OCI-LY7 (cell line): ENCODE data around the gene EPN1. TPM values are rescaled to one million over a fixed set of nuclear protein-coding genes. Genes with fewer than 3 reads are reported as not detected.
"Not testable (repeated sequence)": the region's sequence is repeated elsewhere in the genome, so short reads cannot be mapped to it uniquely, and the experiment has no call there.

Experiments
- BruUV-seq: library from RNA; stranded (reverse); fragments of 400-500 nt; replicated peaks from 2 replicates; lab custom pipeline; 2021; lab: Mats Ljungman, UMichigan
- CTCF ChIA-PET: fragments of 300-600 bp; sonication (Branson Sonifier 250); formaldehyde crosslinking; loops from one replicate; lab custom pipeline; 2022; ENCODE audit warnings: antibody characterized with exemption; ENCODE audit not compliant: unreplicated experiment; lab: Charles Lee
- POLR2A ChIA-PET: fragments of 300-600 bp; sonication (Branson Sonifier 250); formaldehyde crosslinking; loops from one replicate; lab custom pipeline; 2022; ENCODE audit warnings: antibody characterized with exemption; lab: Charles Lee
- DNase-seq: peaks from one replicate; pipeline ENCODE4 v3.0.0-alpha.2; 2015; ENCODE audit warnings: low spot score
- H2AFZ ChIP-seq: fragments of 200-600 bp; sonication (generic), shearing (Covaris generic); 2 replicates; pipeline ENCODE4 v1.6.1; 2014; ENCODE audit warnings: mild to moderate bottlenecking, antibody characterized with exemption, low read length, moderate library complexity
- H3K27ac ChIP-seq: fragments of 200-600 bp; sonication (generic); 2 replicates; pipeline ENCODE4 v1.5.1; 2014; ENCODE audit warnings: mixed run types, low read depth, mild to moderate bottlenecking, moderate library complexity, low read length, inconsistent platforms; ENCODE audit not compliant: poor library complexity, severe bottlenecking
- H3K36me3 ChIP-seq: fragments of 200-600 bp; sonication (generic); 2 replicates; pipeline ENCODE4 v1.6.1; 2014; ENCODE audit warnings: mild to moderate bottlenecking, antibody characterized with exemption, low read length, moderate library complexity, mixed read lengths; ENCODE audit not compliant: insufficient read depth
- H3K4me1 ChIP-seq: fragments of 200-600 bp; sonication (generic); 2 replicates; pipeline ENCODE4 v1.5.1; 2014; ENCODE audit warnings: mild to moderate bottlenecking, low read length; ENCODE audit not compliant: insufficient read depth, poor library complexity, severe bottlenecking
- H3K4me2 ChIP-seq: fragments of 200-600 bp; sonication (generic); 2 replicates; pipeline ENCODE4 v1.6.1; 2014; ENCODE audit warnings: mild to moderate bottlenecking, low read length
- H3K4me3 ChIP-seq: fragments of 200-600 bp; sonication (generic); 2 replicates; pipeline ENCODE4 v1.5.1; 2014; ENCODE audit warnings: mild to moderate bottlenecking, low read depth, low read length; ENCODE audit not compliant: poor library complexity, severe bottlenecking
- H3K79me2 ChIP-seq: fragments of 200-600 bp; sonication (generic); 2 replicates; pipeline ENCODE4 v1.6.1; 2016; ENCODE audit warnings: low read depth, mild to moderate bottlenecking, low read length, moderate library complexity, mixed read lengths; ENCODE audit not compliant: insufficient read depth
- H3K9me2 ChIP-seq: fragments of 200-600 bp; sonication (generic); 2 replicates; pipeline ENCODE4 v1.6.1; 2016; ENCODE audit warnings: mild to moderate bottlenecking, low read length, mixed read lengths; ENCODE audit not compliant: insufficient read depth
- H3K9me3 ChIP-seq: fragments of 200-600 bp; sonication (generic); 2 replicates; pipeline ENCODE4 v1.6.1; 2014; ENCODE audit warnings: mild to moderate bottlenecking, mixed run types, low read length, mixed read lengths
- H4K20me1 ChIP-seq: fragments of 200-600 bp; sonication (generic); 2 replicates; pipeline ENCODE4 v1.6.1; 2014; ENCODE audit warnings: mild to moderate bottlenecking, antibody characterized with exemption, low read length, moderate library complexity, mixed read lengths; ENCODE audit not compliant: insufficient read depth
- CTCF ChIP-seq: fragments of 200-600 bp; sonication (generic); conservative IDR thresholded peaks from 2 replicates; pipeline ENCODE4 v1.5.1; 2014; ENCODE audit warnings: mild to moderate bottlenecking, antibody characterized with exemption, low read length, moderate library complexity, mixed read lengths
- EZH2phosphoT487 ChIP-seq: fragments of 200-600 bp; sonication (generic); IDR thresholded peaks from 2 replicates; pipeline ENCODE4 v1.6.1; 2018; ENCODE audit warnings: low read depth, borderline replicate concordance, mild to moderate bottlenecking, mixed run types, antibody characterized with exemption, low read length, moderate library complexity, mixed read lengths
- intact Hi-C: fragments of 100-400 bp; cut with micrococcal nuclease; formaldehyde crosslinking; loops from one replicate; pipeline ENCODE4 v1.10.0; 2022; ENCODE audit not compliant: unreplicated experiment
- total RNA-seq, 2 experiments: library from RNA; depleted of rRNA in 1 of 2; stranded (reverse); fragments of >200 nt in 1 of 2; shearing (Covaris generic) in 1 of 2; gene quantifications; 2 replicates each; pipeline ENCODE4 v1.2.3, GENCODE V29; 2014 to 2022

The EPN1 gene
- total RNA-seq, 2 experiments from 2014 or later = 40.5 to 120 TPM

- no TSS peak for BruUV-seq
- no peak for DNase-seq
- intact Hi-C loops = no loop called here
- Histone ChIP-seq H3K27ac (no peak overlapping the region), H3K36me3 (no peaks in the 10 kb centered on the region), H3K4me1 (no peaks in the 10 kb centered on the region), H3K79me2 (no peaks in the 10 kb centered on the region), H4K20me1 (no peaks in the 10 kb centered on the region), H3K4me3 (no peak overlapping the region), H2AFZ (no peak overlapping the region), H3K9me3 (peaks cover 4% of the 10 kb centered on the region; the same call in 1 of the 2 replicates), H3K9me2 (no peaks in the 10 kb centered on the region), H3K4me2 (no peak overlapping the region)
- TF ChIP-seq CTCF (no peak), EZH2phosphoT487 (no peak)
- CTCF ChIA-PET = no interaction called here
- POLR2A ChIA-PET = interaction anchor here (0.7 kb wide), 1 partner anchor 338 kb away, joined by 4 read pairs; no protein-coding TSS in a partner anchor
Observed at GRCh38 chr19:55716531-55716930, 41.5 kb downstream of the EPN1 start.

DNA sequence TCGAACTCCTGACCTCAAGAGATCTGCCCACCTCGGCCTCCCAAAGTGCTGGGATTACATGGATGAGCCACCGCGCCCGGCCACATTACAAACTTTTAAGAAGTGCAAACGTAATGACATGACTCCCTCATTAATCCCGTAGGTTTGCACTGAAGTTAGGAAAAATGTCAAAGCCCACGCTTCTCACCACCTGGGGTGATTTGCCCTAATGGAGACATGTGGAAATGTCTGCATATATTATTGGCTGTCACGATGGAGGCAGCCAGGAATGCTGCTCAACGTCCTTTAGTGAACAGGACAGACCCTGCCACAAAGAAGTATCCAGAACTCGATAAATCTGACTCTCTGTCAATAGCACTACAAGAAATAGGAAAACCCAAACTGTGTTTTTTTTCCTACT lies 42.2 kb downstream of the EPN1 start:
- intact Hi-C loops = no loop called here
- ChIA-PET POLR2A (no interaction called here), CTCF (no interaction called here)
- H3K4me3 ChIP-seq = no peak overlapping the region
- no peak overlapping the region for H3K27ac ChIP-seq
- BruUV-seq = no TSS peak
- H3K9me3 ChIP-seq = peaks cover 10% of the 10 kb centered on the region; the same call in 1 of the 2 replicates
- no peak for DNase-seq
- no peaks in the 10 kb centered on the region for H4K20me1 ChIP-seq
- TF ChIP-seq EZH2phosphoT487 (no peak), CTCF (no peak)
- no peaks in the 10 kb centered on the region for H3K9me2 ChIP-seq
- no peak overlapping the region for H2AFZ ChIP-seq
- no peaks in the 10 kb centered on the region for H3K4me1 ChIP-seq
- H3K36me3 ChIP-seq = no peaks in the 10 kb centered on the region
- H3K79me2 ChIP-seq = no peaks in the 10 kb centered on the region
- no peak overlapping the region for H3K4me2 ChIP-seq

- H3K79me2 ChIP-seq, H2AFZ ChIP-seq, BruUV-seq, H3K4me3 ChIP-seq, intact Hi-C loops, CTCF ChIA-PET, POLR2A ChIA-PET, H3K4me2 ChIP-seq, H4K20me1 ChIP-seq, H3K27ac ChIP-seq, H3K36me3 ChIP-seq, H3K9me2 ChIP-seq, DNase-seq, H3K4me1 ChIP-seq: not testable (repeated sequence)
- H3K9me3 ChIP-seq = peaks cover 11% of the 10 kb centered on the region; the same call in 1 of the 2 replicates
Observed at GRCh38 chr19:55717879-55718711, 43.1 kb downstream of the EPN1 start.
